IPS-NIHi7 (cell line): ENCODE measurements around the gene BRAT1.
"Not testable (repeated sequence)": the region's sequence is repeated elsewhere in the genome, so short reads cannot be mapped to it uniquely, and the experiment has no call there.

Source experiments
- DNase-seq: peaks from one replicate; pipeline ENCODE4 v3.0.0; 2012; ENCODE audit warnings: mixed read lengths; ENCODE audit errors: extremely low spot score

The BRAT1 gene

GRCh38 chr7:2555121-2556052 is at the start of gene BRAT1:
TSS of gene BRAT1 (minus strand) at chr7:2555524. CDS start at chr7:2554431, 1,093 bp downstream.
- DNase-seq: peak; percentile 97

DNA sequence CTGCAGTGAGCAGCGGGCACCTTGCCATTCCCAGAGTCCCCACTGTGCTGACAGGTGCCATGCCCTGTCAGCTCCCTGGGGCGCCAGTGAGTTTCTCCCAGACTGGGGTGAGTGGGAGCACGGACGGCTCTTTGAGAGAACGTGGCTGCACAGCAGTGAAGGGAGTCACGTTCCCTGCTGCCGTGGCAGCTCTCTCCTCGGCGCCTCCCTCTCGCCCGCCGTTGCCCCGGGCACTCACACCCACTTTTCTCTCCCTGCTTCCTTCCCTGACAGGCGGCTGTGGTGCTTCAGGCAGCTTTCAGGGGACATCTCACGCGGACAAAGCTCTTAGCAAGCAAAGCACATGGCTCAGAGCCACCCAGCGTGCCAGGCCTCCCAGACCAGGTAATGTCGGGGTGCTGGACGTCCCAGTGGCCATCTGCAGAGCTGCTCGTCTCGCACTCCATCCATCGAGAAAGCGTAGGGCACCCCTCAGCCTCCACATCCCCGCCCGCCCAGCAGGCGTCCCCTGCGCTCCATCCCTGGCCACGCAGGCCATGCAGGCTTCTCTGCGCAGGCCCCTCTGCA is 49.4 kb upstream of the BRAT1 start:
- no peak for DNase-seq

DNA sequence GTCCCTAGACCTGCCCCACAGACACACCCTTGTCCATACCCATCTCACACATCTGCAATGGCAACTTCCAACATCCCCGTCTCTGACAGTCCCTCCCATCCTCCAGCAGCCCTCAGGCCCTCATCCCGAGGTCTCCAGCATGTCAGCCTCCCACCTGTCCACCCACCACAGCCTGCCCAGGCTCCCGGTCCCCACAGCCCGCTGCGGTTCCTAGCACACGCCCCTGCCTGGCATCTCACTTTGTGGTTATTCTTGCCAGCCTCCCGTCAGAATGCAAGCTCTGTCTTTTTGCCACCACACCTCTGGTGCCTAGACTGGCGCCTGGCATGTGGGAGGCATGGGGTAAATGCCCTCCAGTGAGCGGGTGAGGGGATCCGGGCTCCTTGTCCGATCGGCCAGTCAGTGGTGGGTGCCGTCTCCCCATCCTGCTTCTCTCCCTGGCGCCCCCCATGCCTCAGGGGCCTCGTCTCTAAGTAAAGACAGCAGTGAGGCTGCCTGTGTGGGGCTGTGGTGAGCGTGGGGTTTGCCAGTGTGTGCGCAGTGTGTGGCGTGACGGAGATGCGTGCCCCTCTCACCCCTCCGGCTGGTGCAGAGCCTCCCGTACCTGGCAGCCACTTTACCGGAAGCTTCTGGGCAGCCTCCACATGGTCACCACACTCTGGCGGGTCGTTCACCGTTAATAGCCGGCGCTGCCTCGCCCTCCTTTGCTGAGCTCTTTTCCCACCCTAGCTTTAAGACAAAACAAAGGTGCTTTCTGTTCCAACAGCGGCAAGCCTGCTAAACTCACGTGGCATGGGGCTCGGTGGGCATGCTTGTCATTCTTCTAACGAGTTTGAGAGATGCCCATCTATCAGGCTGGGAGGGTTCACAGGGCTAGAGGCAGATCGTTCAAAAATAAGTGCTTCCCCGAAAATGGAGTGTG is 48.0 kb upstream of the BRAT1 start:
- no peak for DNase-seq

DNA sequence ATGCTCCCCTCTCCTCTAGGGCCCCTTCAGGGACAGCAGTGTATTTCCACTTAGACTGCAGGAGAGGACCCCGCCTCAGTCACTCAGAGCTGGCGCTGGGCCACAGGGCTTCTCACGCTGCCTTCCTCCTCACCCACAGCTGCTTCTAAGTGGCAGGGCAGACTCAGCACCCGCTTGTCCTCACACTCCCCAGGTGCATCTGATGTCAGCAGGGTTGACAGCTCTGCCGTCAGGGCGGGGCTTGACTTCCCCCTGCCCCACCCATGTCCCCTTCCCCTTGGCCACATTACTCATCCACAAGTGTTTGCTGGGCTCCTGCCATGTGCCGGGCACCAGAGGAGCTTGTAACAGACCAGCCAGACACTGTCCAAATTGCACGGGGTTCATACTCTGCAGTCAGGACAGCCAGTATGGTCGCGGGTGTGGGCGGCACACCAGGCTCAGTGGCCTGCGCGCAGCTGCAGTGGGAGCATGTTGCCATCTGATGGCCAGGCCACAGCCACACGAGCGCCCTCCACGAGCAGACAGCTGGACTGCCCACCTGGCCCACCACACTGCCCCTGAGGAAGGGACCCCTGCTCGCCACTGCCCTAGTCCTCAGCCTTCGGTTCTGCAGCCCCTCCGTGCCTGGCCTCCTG is 47.2 kb upstream of the BRAT1 start:
- DNase-seq: no peak

DNA sequence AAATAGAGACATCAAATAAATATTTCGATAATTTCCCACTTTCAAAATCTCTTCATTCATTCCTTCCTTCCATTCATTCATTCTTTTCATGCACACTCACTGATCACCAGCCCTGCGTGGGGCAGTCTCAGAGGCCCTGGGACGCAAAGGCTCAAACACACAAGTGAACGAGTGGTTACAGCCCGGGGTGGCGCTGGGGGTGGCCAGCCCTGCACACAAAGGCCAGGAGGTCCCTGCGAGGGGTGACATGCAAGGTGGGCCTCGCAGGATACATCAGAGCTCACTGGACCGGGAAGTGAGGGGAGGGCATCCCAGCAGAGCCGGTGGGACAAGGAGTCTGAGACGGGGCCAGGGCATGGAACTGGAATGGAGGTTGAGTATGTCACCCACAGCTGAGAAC is 46.6 kb upstream of the BRAT1 start:
- DNase-seq: no peak

DNA sequence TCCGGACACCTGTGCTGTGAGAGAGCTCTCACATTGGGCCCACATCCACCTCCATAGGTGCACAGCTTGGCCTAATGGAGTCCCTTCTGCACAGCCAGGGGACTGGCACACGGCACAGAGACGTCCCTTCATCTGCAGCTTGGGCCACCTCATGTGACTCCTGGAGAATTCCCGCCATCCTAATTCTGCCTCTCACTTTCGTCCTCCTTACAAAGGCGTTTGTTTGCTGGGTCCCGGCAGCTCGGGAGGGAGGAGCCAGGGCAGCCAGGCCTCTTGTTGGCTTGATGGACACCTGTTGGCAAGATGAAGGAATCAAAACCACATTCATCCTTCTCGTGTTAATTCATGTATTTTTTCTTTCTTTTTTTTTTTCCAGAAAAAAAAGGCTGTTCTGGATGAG is 45.7 kb upstream of the BRAT1 start:
- peak; percentile 82 for DNase-seq

GRCh38 chr7:2598154-2598823 is 43.0 kb upstream of the BRAT1 start:
- DNase-seq: no peak

DNA sequence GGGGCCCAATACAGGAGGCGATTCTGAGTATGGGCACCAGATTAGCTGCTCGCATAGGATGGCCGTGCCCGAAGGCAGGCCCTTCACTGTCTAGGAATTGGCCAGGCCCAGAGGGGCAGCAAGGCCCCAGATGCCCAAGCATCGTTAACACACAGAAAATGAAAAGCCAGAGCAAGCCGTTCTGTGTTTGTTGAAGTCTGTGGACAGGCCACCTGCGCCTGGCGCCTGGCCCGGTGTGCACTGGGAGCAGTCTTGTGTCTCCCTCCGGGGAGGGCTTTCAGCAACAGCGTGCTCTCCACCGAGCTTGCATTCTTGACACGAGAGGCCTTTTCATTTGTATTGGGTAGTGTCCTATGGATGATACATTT is 41.9 kb upstream of the BRAT1 start:
- no peak for DNase-seq

DNA sequence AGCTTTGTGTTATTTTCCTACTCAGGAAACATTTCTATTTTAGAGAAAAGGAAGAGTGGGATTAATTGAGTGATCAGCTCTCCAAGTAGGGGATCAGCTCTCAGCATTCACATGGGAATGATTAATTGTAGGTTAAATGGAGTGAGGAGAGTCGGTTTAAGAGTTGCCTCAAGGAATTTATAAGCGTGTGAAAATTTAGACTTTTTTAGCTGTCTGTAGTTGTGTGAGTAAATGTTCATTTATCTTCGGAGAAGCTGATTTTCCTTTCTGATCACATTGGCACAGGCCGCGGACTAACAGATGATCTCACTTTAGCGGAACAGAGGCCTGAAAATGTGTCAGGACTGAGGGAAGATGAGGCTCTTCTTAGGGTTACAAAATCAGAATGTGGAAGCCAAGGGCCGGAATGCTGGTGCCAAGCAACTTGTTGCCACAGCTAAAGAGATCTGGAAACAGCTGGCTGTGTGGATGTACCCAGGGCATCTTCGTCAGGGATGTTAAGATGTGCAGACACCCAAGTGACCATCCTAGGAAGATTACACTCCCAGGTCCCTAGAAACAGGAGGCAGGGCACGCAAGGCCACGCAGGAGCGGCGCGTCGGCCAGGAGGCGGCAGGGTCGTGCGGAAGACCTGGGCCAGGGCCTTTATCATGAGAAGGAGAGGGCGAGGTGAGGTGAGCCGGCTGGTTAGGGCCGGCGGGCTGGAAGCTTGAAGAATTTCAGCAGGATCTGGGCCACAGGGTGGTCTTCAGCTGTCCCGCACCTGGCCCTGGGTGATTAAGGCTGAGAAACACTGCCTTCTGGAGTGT is 41.3 kb upstream of the BRAT1 start:
- DNase-seq: no peak

DNA sequence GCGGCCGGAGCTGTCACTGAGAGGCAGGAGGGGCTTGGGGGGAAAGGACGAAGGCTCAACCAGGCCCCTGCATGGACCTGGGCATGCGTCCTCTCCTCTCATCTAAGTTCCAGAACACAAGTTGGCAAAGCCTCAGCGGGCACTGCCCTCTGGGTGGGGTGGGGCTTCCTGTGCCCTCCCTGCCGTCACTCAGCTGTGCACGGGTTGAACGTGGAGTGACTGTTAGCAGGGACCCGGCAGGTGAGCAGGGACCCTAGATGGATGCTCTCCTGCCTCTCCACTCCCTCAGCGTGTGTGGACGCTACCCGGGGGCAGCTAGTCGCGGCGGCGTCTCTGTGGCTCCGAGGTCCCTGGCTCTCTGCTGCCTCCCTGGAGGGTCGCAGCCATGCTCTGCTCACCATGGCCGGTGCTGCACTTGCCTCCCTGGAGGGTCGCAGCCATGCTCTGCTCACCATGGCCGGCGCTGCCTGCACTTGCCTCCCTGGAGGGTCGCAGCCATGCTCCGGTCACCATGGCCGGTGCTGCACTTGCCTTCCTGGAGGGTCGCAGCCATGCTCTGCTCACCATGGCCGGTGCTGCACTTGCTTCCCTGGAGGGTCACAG is 40.0 kb upstream of the BRAT1 start:
- no peak for DNase-seq

- DNase-seq: no peak
Measured at GRCh38 chr7:2594599-2594998, 39.3 kb upstream of the BRAT1 start.

DNA sequence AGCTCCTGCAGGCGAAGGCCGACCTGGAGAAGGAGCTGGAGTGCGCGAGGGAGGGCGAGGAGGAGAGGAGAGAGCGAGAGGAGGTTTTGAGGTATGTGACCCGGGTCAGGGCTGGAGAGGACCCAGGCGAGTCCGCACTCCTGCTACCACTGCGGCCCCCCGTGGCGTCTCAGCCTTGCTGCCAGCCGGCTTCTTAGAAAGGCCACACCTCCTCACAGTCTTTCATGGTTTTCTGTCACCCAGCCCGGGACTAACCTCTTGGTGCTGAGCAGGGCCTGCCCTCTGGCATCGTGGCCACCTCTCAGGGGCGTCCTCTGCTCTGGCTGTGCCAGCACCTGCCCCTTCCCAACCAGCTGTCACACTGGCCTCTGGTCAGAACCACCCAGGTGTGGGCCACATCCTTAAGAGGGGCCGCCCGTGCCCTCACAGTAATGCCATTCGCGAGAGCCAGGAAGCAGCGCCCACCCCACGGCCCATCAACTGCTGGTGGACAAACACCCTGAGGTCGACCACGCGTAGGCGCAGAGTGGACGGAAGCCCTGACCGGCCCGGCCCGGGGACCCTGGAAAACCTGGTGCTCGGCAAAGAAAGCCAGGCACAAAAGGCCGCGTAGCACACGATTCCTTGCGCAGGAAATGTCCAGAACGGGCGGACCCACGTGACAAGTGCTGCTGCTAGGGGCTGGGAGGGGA is 37.9 kb upstream of the BRAT1 start:
- DNase-seq: no peak

DNA sequence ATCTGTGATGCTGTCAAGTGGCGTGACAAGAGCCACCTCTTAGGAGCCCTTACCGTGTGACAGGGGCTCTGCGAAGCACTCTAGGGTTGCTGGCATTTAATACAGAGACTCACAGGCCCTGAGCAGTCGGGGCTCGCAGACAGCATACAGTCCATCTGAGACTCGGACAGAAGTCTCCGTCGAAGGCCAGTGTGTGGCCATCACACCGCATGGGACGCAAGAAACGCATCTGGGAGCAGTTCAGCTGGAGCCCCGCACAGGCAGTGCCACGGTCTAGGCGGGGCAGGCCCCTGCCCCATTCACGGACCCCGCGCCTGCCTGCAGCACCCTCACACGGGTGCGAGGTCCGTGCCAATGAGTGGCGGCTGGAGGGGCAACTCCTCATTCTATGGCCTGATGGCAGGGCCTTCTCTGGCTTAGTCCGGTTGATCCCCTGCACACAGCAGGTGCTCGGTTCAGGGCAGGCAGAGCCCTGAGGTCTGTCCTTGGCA is 37.1 kb upstream of the BRAT1 start:
- DNase-seq: no peak

- DNase-seq: not testable (repeated sequence)
Measured at GRCh38 chr7:2589941-2590340, 34.6 kb upstream of the BRAT1 start.

GRCh38 chr7:2589341-2589740 is 34.0 kb upstream of the BRAT1 start:
- DNase-seq: no peak

GRCh38 chr7:2587778-2588177 is 32.5 kb upstream of the BRAT1 start:
- DNase-seq: no peak

DNA sequence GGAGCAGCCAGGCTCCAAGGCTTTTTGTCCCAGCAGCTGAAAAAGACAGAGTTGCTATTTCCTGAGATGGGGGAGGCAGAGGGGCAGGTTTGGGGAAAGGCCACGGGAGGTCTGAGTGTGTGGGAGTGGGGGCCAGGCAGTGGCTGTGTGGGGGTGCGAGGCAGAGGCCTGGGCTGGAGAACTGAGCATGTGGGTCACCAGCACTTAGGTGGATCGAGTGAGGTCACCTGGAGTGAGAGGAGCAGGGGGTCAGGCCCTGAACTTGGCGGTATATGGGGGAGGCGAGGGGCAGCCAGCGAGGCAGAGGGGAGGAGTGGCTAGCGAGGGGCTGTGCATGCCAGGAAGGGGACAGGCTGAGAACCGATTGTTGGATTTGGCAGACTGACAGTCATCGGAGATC is 31.8 kb upstream of the BRAT1 start:
- no peak for DNase-seq

GRCh38 chr7:2586326-2587020 is 31.1 kb upstream of the BRAT1 start:
- DNase-seq: no peak

GRCh38 chr7:2585446-2585845 is 30.1 kb upstream of the BRAT1 start:
- DNase-seq: no peak
